ENCODE data around the gene COL18A1. TPM values are rescaled to one million over a fixed set of nuclear protein-coding genes. Genes with fewer than 3 reads are reported as not detected.

COL18A1 gene
- total RNA-seq, 1 experiment from 2014 or later, result 0.11 TPM

GRCh38 chr21:45513741-45514310 is 108.9 kb downstream of the COL18A1 start:
- Histone ChIP-seq H3K4me2 (ENCODE audit: low read depth, low read length, poor library complexity, severe bottlenecking) (no peak overlapping the region), H3K9me2 (replicated peaks; ENCODE audit: insufficient read depth, low read length) (no peaks in the 10 kb centered on the region), H2AFZ (ENCODE audit: low read length) (no peak overlapping the region), H3K36me3 (ENCODE audit: insufficient read depth, low read length) (peaks cover 2% of the 10 kb centered on the region), H3K27me3 (ENCODE audit: low read length) (no peaks in the 10 kb centered on the region), H3K9ac (ENCODE audit: low read length) (no peak overlapping the region), H4K20me1 (ENCODE audit: insufficient read depth, low read depth, low read length) (no peaks in the 10 kb centered on the region), H3K4me1 (ENCODE audit: low read length) (no peaks in the 10 kb centered on the region), H3K79me2 (ENCODE audit: low read length) (peaks cover 4% of the 10 kb centered on the region; the same call in 1 of the 2 replicates), H3K9me3 (ENCODE audit: low read length) (peaks cover 3% of the 10 kb centered on the region; the same call in 1 of the 2 replicates), H3K4me3 (ENCODE audit: low read length) (no peak overlapping the region), H3K27ac (ENCODE audit: low read length) (no peak overlapping the region)
- DNase-seq, result no peak

DNA sequence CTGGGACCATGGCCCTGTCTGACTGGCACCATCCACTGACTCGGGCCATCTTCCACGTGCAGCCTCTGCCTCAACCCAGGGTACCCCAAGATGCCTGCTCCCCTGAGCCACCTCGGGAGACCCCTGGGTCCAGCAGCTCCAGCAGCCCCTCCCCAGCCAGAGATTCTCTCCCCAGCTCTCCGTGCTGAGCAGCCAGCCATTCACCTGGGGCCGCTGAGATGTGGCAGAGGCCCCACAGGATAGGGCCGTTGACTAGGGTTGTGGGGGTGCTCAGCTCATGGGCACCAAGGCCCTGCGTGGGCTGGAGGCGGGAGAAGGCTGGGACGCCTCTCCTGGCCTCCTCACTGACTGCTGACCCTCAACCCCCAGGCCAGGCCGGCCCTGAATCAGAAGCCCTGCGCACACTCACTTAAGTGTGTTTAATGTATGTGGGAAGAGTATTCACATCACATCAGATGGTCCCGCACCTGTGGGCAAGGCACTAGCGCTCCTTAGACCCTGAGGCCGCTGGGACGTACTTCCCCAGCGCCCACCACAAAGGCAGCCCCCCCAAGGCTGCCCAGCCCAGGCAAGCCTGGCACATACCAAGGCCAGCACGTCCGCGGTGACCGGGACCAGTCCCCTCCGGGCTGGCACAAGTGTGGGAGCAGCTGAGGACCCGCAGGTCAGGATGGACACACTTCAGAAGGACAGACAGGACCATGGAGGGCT is 109.5 kb downstream of the COL18A1 start:
- H3K36me3 ChIP-seq (ENCODE audit: insufficient read depth, low read length), result peaks cover 7% of the 10 kb centered on the region
- no peaks in the 10 kb centered on the region for H3K4me1 ChIP-seq (ENCODE audit: low read length)
- H3K9ac ChIP-seq (ENCODE audit: low read length), result no peak overlapping the region
- DNase-seq, result no peak
- H4K20me1 ChIP-seq (ENCODE audit: insufficient read depth, low read depth, low read length), result no peaks in the 10 kb centered on the region
- no peak overlapping the region for H3K27ac ChIP-seq (ENCODE audit: low read length)
- H3K4me3 ChIP-seq (ENCODE audit: low read length), result no peak overlapping the region
- H2AFZ ChIP-seq (ENCODE audit: low read length), result no peak overlapping the region
- H3K4me2 ChIP-seq (ENCODE audit: low read depth, low read length, poor library complexity, severe bottlenecking), result no peak overlapping the region
- peaks cover 9% of the 10 kb centered on the region; the same call in 1 of the 2 replicates for H3K9me3 ChIP-seq (ENCODE audit: low read length)
- H3K79me2 ChIP-seq (ENCODE audit: low read length), result peaks cover 4% of the 10 kb centered on the region; the same call in 1 of the 2 replicates
- no peaks in the 10 kb centered on the region for H3K27me3 ChIP-seq (ENCODE audit: low read length)
- no peaks in the 10 kb centered on the region for H3K9me2 ChIP-seq (replicated peaks; ENCODE audit: insufficient read depth, low read length)

GRCh38 chr21:45515241-45516061 is 110.5 kb downstream of the COL18A1 start:
- Histone ChIP-seq H3K27me3 (ENCODE audit: low read length) (no peaks in the 10 kb centered on the region), H3K36me3 (ENCODE audit: insufficient read depth, low read length) (peaks cover 16% of the 10 kb centered on the region), H3K4me1 (ENCODE audit: low read length) (no peaks in the 10 kb centered on the region), H3K9ac (ENCODE audit: low read length) (no peak overlapping the region), H4K20me1 (ENCODE audit: insufficient read depth, low read depth, low read length) (no peaks in the 10 kb centered on the region), H3K27ac (ENCODE audit: low read length) (no peak overlapping the region), H3K4me2 (ENCODE audit: low read depth, low read length, poor library complexity, severe bottlenecking) (no peak overlapping the region), H3K79me2 (ENCODE audit: low read length) (peaks cover 12% of the 10 kb centered on the region), H2AFZ (ENCODE audit: low read length) (no peak overlapping the region), H3K9me3 (ENCODE audit: low read length) (peaks cover 15% of the 10 kb centered on the region), H3K9me2 (replicated peaks; ENCODE audit: insufficient read depth, low read length) (no peaks in the 10 kb centered on the region), H3K4me3 (ENCODE audit: low read length) (no peak overlapping the region)
- DNase-seq, result no peak

DNA sequence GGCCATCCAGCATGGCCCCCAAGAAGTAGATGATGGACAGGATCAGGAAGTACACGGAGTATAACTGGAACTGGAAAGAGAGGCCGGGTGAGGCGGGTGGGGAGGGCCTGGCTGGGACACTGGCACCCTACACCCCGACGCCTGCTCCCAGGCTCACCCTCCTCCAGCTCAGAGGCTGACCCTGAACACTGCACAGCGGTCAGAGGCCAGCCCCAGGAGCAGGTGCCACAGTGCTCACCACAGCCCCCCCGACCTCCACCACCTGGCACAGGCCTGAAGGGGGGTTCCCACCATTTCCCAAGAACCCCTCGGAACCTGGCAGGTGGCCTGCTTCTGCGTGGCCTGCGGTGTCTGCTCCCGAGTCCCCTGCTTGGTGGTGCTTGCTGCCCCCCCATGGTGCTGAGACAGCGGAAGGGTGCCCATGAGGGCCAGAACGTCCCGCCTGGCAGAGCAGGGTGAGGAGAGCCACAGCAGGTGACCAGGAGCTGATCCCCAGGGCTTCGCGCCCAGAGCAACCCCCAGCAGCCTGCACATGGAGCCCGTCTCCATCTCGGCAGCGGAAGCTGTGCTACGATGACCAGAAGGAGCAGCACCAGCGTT is 111.2 kb downstream of the COL18A1 start:
- H3K4me2 ChIP-seq (ENCODE audit: low read depth, low read length, poor library complexity, severe bottlenecking), result no peak overlapping the region
- no peak overlapping the region for H2AFZ ChIP-seq (ENCODE audit: low read length)
- no peak for DNase-seq
- H3K27ac ChIP-seq (ENCODE audit: low read length), result no peak overlapping the region
- H3K9me3 ChIP-seq (ENCODE audit: low read length), result peaks cover 16% of the 10 kb centered on the region
- peaks cover 12% of the 10 kb centered on the region for H3K79me2 ChIP-seq (ENCODE audit: low read length)
- peaks cover 21% of the 10 kb centered on the region for H3K36me3 ChIP-seq (ENCODE audit: insufficient read depth, low read length)
- H3K9me2 ChIP-seq (replicated peaks; ENCODE audit: insufficient read depth, low read length), result no peaks in the 10 kb centered on the region
- no peak overlapping the region for H3K4me3 ChIP-seq (ENCODE audit: low read length)
- no peaks in the 10 kb centered on the region for H3K4me1 ChIP-seq (ENCODE audit: low read length)
- H3K27me3 ChIP-seq (ENCODE audit: low read length), result no peaks in the 10 kb centered on the region
- H4K20me1 ChIP-seq (ENCODE audit: insufficient read depth, low read depth, low read length), result no peaks in the 10 kb centered on the region
- no peak overlapping the region for H3K9ac ChIP-seq (ENCODE audit: low read length)

DNA sequence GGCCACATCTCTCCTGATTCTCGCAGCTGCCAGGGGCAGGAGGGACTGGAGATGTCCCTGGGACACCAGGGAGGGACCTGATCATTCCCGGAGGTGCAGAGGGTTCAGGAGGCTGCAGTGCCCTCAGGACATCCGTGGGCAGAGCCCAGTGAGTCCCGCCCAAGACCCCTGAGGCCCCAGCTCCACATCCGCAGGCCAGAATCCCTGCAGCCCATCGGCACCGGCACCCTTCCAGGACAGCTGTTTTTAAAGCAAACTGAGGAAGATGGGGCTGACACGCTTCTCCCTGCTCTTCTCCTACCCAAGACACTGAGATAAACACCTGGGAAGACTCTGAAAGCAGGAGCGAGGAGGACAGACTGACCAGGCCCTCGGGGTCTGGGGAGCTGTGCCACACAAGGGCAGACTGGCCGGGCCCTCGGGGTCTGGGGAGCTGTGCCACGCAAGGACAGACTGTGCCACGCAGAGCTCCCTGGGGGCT is 111.7 kb downstream of the COL18A1 start:
- Histone ChIP-seq H3K36me3 (ENCODE audit: insufficient read depth, low read length) (peaks cover 25% of the 10 kb centered on the region), H3K79me2 (ENCODE audit: low read length) (peaks cover 17% of the 10 kb centered on the region), H2AFZ (ENCODE audit: low read length) (no peak overlapping the region), H3K9ac (ENCODE audit: low read length) (no peak overlapping the region), H3K9me3 (ENCODE audit: low read length) (peaks cover 19% of the 10 kb centered on the region), H3K27me3 (ENCODE audit: low read length) (no peaks in the 10 kb centered on the region), H3K27ac (ENCODE audit: low read length) (no peak overlapping the region), H3K9me2 (replicated peaks; ENCODE audit: insufficient read depth, low read length) (no peaks in the 10 kb centered on the region), H3K4me3 (ENCODE audit: low read length) (no peak overlapping the region), H4K20me1 (ENCODE audit: insufficient read depth, low read depth, low read length) (no peaks in the 10 kb centered on the region), H3K4me1 (ENCODE audit: low read length) (no peaks in the 10 kb centered on the region), H3K4me2 (ENCODE audit: low read depth, low read length, poor library complexity, severe bottlenecking) (no peak overlapping the region)
- no peak for DNase-seq

DNA sequence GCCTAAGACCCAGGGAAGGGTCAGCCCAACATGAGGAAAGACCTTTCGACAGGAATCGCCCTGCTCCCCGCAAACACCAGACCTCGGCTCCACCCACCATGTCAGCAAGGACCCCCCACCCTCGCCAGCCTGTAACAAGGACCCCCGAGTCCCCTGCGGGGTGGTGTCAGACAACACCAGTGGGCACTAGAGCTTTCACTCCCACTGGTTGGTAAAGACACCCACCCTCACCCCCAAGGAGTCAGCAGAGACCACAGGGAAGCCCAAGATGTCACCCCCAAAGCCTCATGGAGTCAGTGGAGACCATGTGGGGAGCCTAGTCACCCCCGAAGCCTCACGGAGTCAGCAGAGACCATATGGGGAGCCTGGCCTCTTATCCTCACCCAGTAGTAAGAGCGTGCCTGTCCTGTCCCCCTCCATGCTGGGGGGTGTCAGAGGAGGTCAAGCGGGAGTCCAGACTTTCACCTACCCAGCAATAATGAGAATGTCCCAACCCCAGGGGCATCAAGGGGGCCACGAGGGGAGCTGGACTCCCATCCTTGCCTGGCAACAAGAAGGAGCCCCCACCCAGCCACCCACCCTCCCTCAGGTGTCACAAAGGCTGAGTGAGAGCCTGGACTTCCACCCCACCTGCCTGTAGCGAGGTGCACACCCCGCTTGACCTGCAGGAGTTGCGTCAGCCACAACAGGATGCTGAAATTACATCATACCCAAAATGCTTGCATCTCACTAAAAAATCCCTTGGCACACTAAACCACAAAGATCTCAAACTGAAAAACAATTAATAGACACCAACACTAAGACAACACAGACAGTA is 112.5 kb downstream of the COL18A1 start:
- Histone ChIP-seq H3K9me3 (ENCODE audit: low read length) (peaks cover 19% of the 10 kb centered on the region), H4K20me1 (ENCODE audit: insufficient read depth, low read depth, low read length) (no peaks in the 10 kb centered on the region), H3K36me3 (ENCODE audit: insufficient read depth, low read length) (peaks cover 31% of the 10 kb centered on the region), H3K79me2 (ENCODE audit: low read length) (peaks cover 20% of the 10 kb centered on the region), H3K4me1 (ENCODE audit: low read length) (no peaks in the 10 kb centered on the region; the same call in 1 of the 2 replicates), H2AFZ (ENCODE audit: low read length) (no peak overlapping the region), H3K9ac (ENCODE audit: low read length) (no peak overlapping the region), H3K4me3 (ENCODE audit: low read length) (no peak overlapping the region), H3K27ac (ENCODE audit: low read length) (no peak overlapping the region), H3K4me2 (ENCODE audit: low read depth, low read length, poor library complexity, severe bottlenecking) (no peak overlapping the region), H3K9me2 (replicated peaks; ENCODE audit: insufficient read depth, low read length) (no peaks in the 10 kb centered on the region), H3K27me3 (ENCODE audit: low read length) (no peaks in the 10 kb centered on the region)
- DNase-seq, result no peak

DNA sequence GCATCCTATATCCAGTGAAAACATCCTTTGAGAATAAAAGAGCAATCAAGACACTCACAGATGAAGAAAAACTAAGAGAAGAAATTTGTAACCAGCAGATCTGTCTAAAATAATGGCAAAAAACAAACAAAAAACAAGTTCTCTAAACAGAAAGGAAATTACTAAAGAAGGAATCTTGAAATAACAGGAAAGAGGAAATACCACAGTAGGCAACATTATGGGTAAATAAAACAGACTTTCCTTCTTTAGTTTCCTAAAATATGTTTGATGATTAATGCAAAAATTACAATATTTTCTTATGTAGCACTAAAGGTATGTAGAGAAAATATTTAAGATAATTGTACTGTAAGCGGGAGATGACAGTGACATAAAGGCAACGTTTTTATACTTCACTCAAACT is 113.8 kb downstream of the COL18A1 start:
- peaks cover 19% of the 10 kb centered on the region for H3K9me3 ChIP-seq (ENCODE audit: low read length)
- H3K9me2 ChIP-seq (replicated peaks; ENCODE audit: insufficient read depth, low read length), result no peaks in the 10 kb centered on the region
- no peak overlapping the region for H3K9ac ChIP-seq (ENCODE audit: low read length)
- no peak overlapping the region for H2AFZ ChIP-seq (ENCODE audit: low read length)
- H3K36me3 ChIP-seq (ENCODE audit: insufficient read depth, low read length), result peaks cover 31% of the 10 kb centered on the region
- no peak overlapping the region for H3K4me2 ChIP-seq (ENCODE audit: low read depth, low read length, poor library complexity, severe bottlenecking)
- H3K27ac ChIP-seq (ENCODE audit: low read length), result no peak overlapping the region
- no peaks in the 10 kb centered on the region for H3K27me3 ChIP-seq (ENCODE audit: low read length)
- H3K79me2 ChIP-seq (ENCODE audit: low read length), result peaks cover 20% of the 10 kb centered on the region
- H4K20me1 ChIP-seq (ENCODE audit: insufficient read depth, low read depth, low read length), result no peaks in the 10 kb centered on the region
- DNase-seq, result no peak
- H3K4me3 ChIP-seq (ENCODE audit: low read length), result no peak overlapping the region
- H3K4me1 ChIP-seq (ENCODE audit: low read length), result no peaks in the 10 kb centered on the region; the same call in 1 of the 2 replicates
